Motor neuron (in vitro differentiated cells): ENCODE measurements around the gene UMODL1. TPM values are rescaled to one million over a fixed set of nuclear protein-coding genes. Genes with fewer than 3 reads are reported as not detected.
A peak's percentile ranks its signal among the peaks of the same experiment; 100 is the strongest.
"Not testable (repeated sequence)": the region's sequence is repeated elsewhere in the genome, so short reads cannot be mapped to it uniquely, and the experiment has no call there.

Source experiments
- ATAC-seq, 8 experiments: fragments of 200-7000 bp; cut with Tn5 transposase; replicated peaks in 6 of 8; 2 replicates each; pipeline ENCODE4 v1.8.0; 2021; ENCODE audit warnings: mild to moderate bottlenecking in 8 of 8, moderate library complexity in 8 of 8
- H3K27ac ChIP-seq, 2 donors: fragments of 250-450 bp; sonication (Bioruptor Pico); 2 replicates each; pipeline ENCODE4 v1.9.0; 2021; ENCODE audit warnings: antibody characterized with exemption in 2 of 2, mild to moderate bottlenecking in 2 of 2, moderate library complexity in 1 of 2
- H3K4me1 ChIP-seq, 2 donors: fragments of 250-450 bp; sonication (Bioruptor Pico); replicated peaks in 1 of 2; 2 replicates each; pipeline ENCODE4 v1.6.1; 2021; ENCODE audit warnings: antibody characterized with exemption in 2 of 2, mild to moderate bottlenecking in 2 of 2, moderate library complexity in 1 of 2
- H3K4me3 ChIP-seq, 5 donors: fragments of 250-450 bp; sonication (Bioruptor Pico); 2 replicates each; pipeline ENCODE4 v1.9.0; 2021; ENCODE audit warnings: antibody characterized with exemption in 5 of 5, mild to moderate bottlenecking in 5 of 5, moderate library complexity in 4 of 5
- WGBS, 10 experiments: fragments of 450-650 bp; shearing (Covaris generic); methylation state at CpG; one replicate each; pipeline ENCODE4 v1.0.0; 2022; 5-methylcytosine and 5-hydroxymethylcytosine counted together
- in situ Hi-C, 9 experiments: fragments of 400-800 bp; cut with MboI; loops; one replicate each; pipeline ENCODE4 v1.15.0; 2021; ENCODE audit warnings: low sequenced_read_pairs in 9 of 9, low pct_unique_long_range_greater_than_20kb in 2 of 9; ENCODE audit not compliant: unreplicated experiment in 9 of 9
- total RNA-seq, 8 experiments: library from RNA; unstranded; fragments of 300-600 nt; gene quantifications; 2 replicates each; pipeline versions ENCODE4 v1.2.3 to v1.2.4, GENCODE V29; 2022

UMODL1 gene
- total RNA-seq, 8 experiments from 2014 or later = 0.09 to 0.95 (median 0.31) TPM; not detected in 1

GRCh38 chr21:42110691-42111469 is 39.8 kb downstream of the UMODL1 start:
- in situ Hi-C loops = loop anchor here in 3 of 9 experiments (10.0 to 25.0 kb wide), 5 partner anchors 99 to 499 kb away; partner anchors contain the start of gene ZBTB21 (in 1 of the 3)
- Histone ChIP-seq H3K4me1 (peaks cover 2 to 6% of the 10 kb centered on the region in 2 donors), H3K27ac (no peak overlapping the region), H3K4me3 (no peak overlapping the region)
- no peak for ATAC-seq
- WGBS, 10 experiments = 70 to 89% (median 80%) methylated on average over 2 to 7 of the region's 24 CpGs; no CpG with 5 or more reads in 3 of the 10 experiments

GRCh38 chr21:42111470-42111743 is 40.3 kb downstream of the UMODL1 start:
- no peak overlapping the region for H3K4me3 ChIP-seq
- 77% methylated on average over 4 of the region's 8 CpGs; no CpG with 5 or more reads in 9 of the 10 experiments for WGBS, 10 experiments
- H3K4me1 ChIP-seq = peaks cover 2 to 6% of the 10 kb centered on the region in 2 donors
- ATAC-seq = no peak
- in situ Hi-C loops = loop anchor here in 3 of 9 experiments (10.0 to 25.0 kb wide), 5 partner anchors 99 to 499 kb away; partner anchors contain the start of gene ZBTB21 (in 1 of the 3)
- H3K27ac ChIP-seq = no peak overlapping the region

- in situ Hi-C loops = loop anchor here in 3 of 9 experiments (10.0 to 25.0 kb wide), 5 partner anchors 100 to 500 kb away; partner anchors contain the start of gene ZBTB21 (in 1 of the 3)
- peaks cover 2 to 6% of the 10 kb centered on the region in 2 donors for H3K4me1 ChIP-seq
- no peak overlapping the region for H3K27ac ChIP-seq
- WGBS, 10 experiments = 90 to 100% methylated on average over 1 to 2 of the region's 10 CpGs; no CpG with 5 or more reads in 8 of the 10 experiments
- ATAC-seq = no peak
- no peak overlapping the region for H3K4me3 ChIP-seq
Measured at GRCh38 chr21:42111811-42112210, 40.7 kb downstream of the UMODL1 start.

- no peak for ATAC-seq
- in situ Hi-C loops = loop anchor here in 3 of 9 experiments (10.0 to 25.0 kb wide), 5 partner anchors 100 to 500 kb away; partner anchors contain the start of gene ZBTB21 (in 1 of the 3)
- no CpG with 5 or more reads among the region's 1 CpG for WGBS, 10 experiments
- Histone ChIP-seq H3K4me1 (peaks cover 2 to 5% of the 10 kb centered on the region in 2 donors), H3K4me3 (no peak overlapping the region), H3K27ac (no peak overlapping the region)
Measured at GRCh38 chr21:42112238-42112637, 41.1 kb downstream of the UMODL1 start.

- H3K4me1 ChIP-seq = no peaks in the 10 kb centered on the region
- no peak overlapping the region for H3K4me3 ChIP-seq
- WGBS, 10 experiments = 40 to 100% (median 71%) methylated on average over 1 to 2 of the region's 4 CpGs; no CpG with 5 or more reads in 4 of the 10 experiments
- no peak overlapping the region for H3K27ac ChIP-seq
- in situ Hi-C loops = loop anchor here in 3 of 9 experiments (10.0 to 25.0 kb wide), 5 partner anchors 101 to 501 kb away; partner anchors contain the start of gene ZBTB21 (in 1 of the 3)
- no peak for ATAC-seq
Measured at GRCh38 chr21:42112857-42113256, 41.7 kb downstream of the UMODL1 start.

GRCh38 chr21:42113926-42114409 is 42.9 kb downstream of the UMODL1 start:
- no peak overlapping the region for H3K27ac ChIP-seq
- in situ Hi-C loops = loop anchor here in 3 of 9 experiments (10.0 to 25.0 kb wide), 5 partner anchors 102 to 502 kb away; partner anchors contain the start of gene ZBTB21 (in 1 of the 3)
- ATAC-seq = peak in 3 of 8 experiments; percentile 81 to 85 (median 83)

GRCh38 chr21:42114646-42115045 is 43.5 kb downstream of the UMODL1 start:
- no peak overlapping the region for H3K4me3 ChIP-seq
- ATAC-seq = no peak
- H3K4me1 ChIP-seq = peaks cover 0 to under 1% of the 10 kb centered on the region in 2 donors
- 72 to 82% (median 80%) methylated on average over 2 to 4 of the region's 7 CpGs; no CpG with 5 or more reads in 5 of the 10 experiments for WGBS, 10 experiments
- in situ Hi-C loops = loop anchor here in 3 of 9 experiments (10.0 to 25.0 kb wide), 5 partner anchors 102 to 502 kb away; partner anchors contain the start of gene ZBTB21 (in 1 of the 3)
- H3K27ac ChIP-seq = no peak overlapping the region

More at GRCh38 chr21:42113926-42114409, 42.9 kb downstream of the UMODL1 start:
- Histone ChIP-seq H3K4me1 (no peaks in the 10 kb centered on the region), H3K4me3 (no peak overlapping the region)
- WGBS, 10 experiments = 4 to 100% (median 78%) methylated on average over 1 to 12 of the region's 13 CpGs; no CpG with 5 or more reads in 1 of the 10 experiments

GRCh38 chr21:42115136-42115683 is 44.1 kb downstream of the UMODL1 start:
- Histone ChIP-seq H3K27ac (no peak overlapping the region), H3K4me1 (peaks cover 5 to 6% of the 10 kb centered on the region in 2 donors), H3K4me3 (no peak overlapping the region)
- 73 to 92% (median 86%) methylated on average over 1 to 4 of the region's 8 CpGs; no CpG with 5 or more reads in 3 of the 10 experiments for WGBS, 10 experiments
- ATAC-seq = no peak
- in situ Hi-C loops = loop anchor here in 3 of 9 experiments (10.0 to 25.0 kb wide), 5 partner anchors 103 to 503 kb away; partner anchors contain the start of gene ZBTB21 (in 1 of the 3)

- WGBS, 10 experiments = 40 to 100% (median 89%) methylated on average over 1 to 5 of the region's 6 CpGs; no CpG with 5 or more reads in 2 of the 10 experiments
- in situ Hi-C loops = loop anchor here in 3 of 9 experiments (10.0 to 25.0 kb wide), 5 partner anchors 104 to 504 kb away; partner anchors contain the start of gene ZBTB21 (in 1 of the 3)
- H3K4me1 ChIP-seq = peaks cover 15 to 16% of the 10 kb centered on the region in 2 donors
- H3K4me3 ChIP-seq, H3K27ac ChIP-seq, ATAC-seq: not testable (repeated sequence)
Measured at GRCh38 chr21:42116551-42116950, 45.4 kb downstream of the UMODL1 start.

GRCh38 chr21:42117229-42117966 is 46.3 kb downstream of the UMODL1 start:
- ATAC-seq = peak; percentile 66 to 87 (median 82)
- H3K4me1 ChIP-seq = peaks cover 15 to 16% of the 10 kb centered on the region in 2 donors
- H3K4me3 ChIP-seq = peak overlapping the region in 3 of 5 donors; percentile 3 to 20 (median 17)
- WGBS, 10 experiments = 0 to 36% (median 17%) methylated on average over 2 to 13 of the region's 15 CpGs; no CpG with 5 or more reads in 1 of the 10 experiments
- in situ Hi-C loops = loop anchor here in 3 of 9 experiments (10.0 to 25.0 kb wide), 5 partner anchors 105 to 505 kb away; partner anchors contain the start of gene ZBTB21 (in 1 of the 3)
- H3K27ac ChIP-seq = no peak overlapping the region

- Histone ChIP-seq H3K4me3 (no peak overlapping the region), H3K4me1 (peaks cover 15 to 16% of the 10 kb centered on the region in 2 donors), H3K27ac (no peak overlapping the region)
- in situ Hi-C loops = loop anchor here in 3 of 9 experiments (10.0 to 25.0 kb wide), 5 partner anchors 106 to 506 kb away; partner anchors contain the start of gene ZBTB21 (in 1 of the 3)
- 22 to 100% (median 83%) methylated on average over 1 to 12 of the region's 12 CpGs; no CpG with 5 or more reads in 1 of the 10 experiments for WGBS, 10 experiments
- ATAC-seq = no peak
Measured at GRCh38 chr21:42117967-42118780, 47.1 kb downstream of the UMODL1 start.
